Cardiac muscle cell (in vitro differentiated cells and primary cell): ENCODE measurements around the gene PCDH9. TPM values are rescaled to one million over a fixed set of nuclear protein-coding genes. Genes with fewer than 3 reads are reported as not detected.
"Not testable (repeated sequence)": the region's sequence is repeated elsewhere in the genome, so short reads cannot be mapped to it uniquely, and the experiment has no call there.

Experiments used
- DNase-seq, 2 donors: peaks; one replicate each; pipeline versions ENCODE4 v3.0.0 to v3.0.0-alpha.2; 2010 to 2017; ENCODE audit warnings: low read depth in 1 of 2, low spot score in 1 of 2
- H3K27ac ChIP-seq: fragments of 200-600 bp; sonication (generic); 2 replicates; pipeline ENCODE4 v1.5.1; 2016
- H3K27me3 ChIP-seq: fragments of 200-600 bp; sonication (generic); 2 replicates; pipeline ENCODE4 v1.6.0; 2016; ENCODE audit warnings: control low read depth
- H3K36me3 ChIP-seq: fragments of 200-600 bp; sonication (generic); 2 replicates; pipeline ENCODE4 v1.5.1; 2016; ENCODE audit warnings: control low read depth
- H3K4me1 ChIP-seq: fragments of 200-600 bp; sonication (generic); 2 replicates; pipeline ENCODE4 v1.8.1; 2017; ENCODE audit warnings: low read depth, mild to moderate bottlenecking, mixed run types
- H3K4me3 ChIP-seq: fragments of 200-600 bp; sonication (generic); 2 replicates; pipeline ENCODE4 v1.5.1; 2016; ENCODE audit warnings: mild to moderate bottlenecking
- H3K9me3 ChIP-seq: fragments of 200-600 bp; sonication (generic); 2 replicates; pipeline ENCODE4 v1.5.1; 2017; ENCODE audit warnings: low read depth, mild to moderate bottlenecking, control low read depth
- polyA plus RNA-seq: library from polyadenylated mRNA; unstranded; fragments of >200 nt; fragmentation: Nextera tagmentation; extraction: Ambion mirVana; gene quantifications from 2 replicates; pipeline ENCODE4 v1.2.1, GENCODE V29; 2016
- total RNA-seq: library from RNA; depleted of rRNA; stranded (reverse); fragments of >200 nt; gene quantifications from 2 replicates; pipeline ENCODE4 v1.2.3, GENCODE V29; 2016
- TF ChIP-seq, protein P1 (sequence below): IDR thresholded peaks from 2 replicates; pipeline ENCODE4 v1.5.1; 2012; ENCODE audit warnings: low read depth, mild to moderate bottlenecking, low read length

PCDH9 gene
- total and polyA plus RNA-seq, 2 experiments from 2014 or later = 1.6 to 2.3 TPM

DNA sequence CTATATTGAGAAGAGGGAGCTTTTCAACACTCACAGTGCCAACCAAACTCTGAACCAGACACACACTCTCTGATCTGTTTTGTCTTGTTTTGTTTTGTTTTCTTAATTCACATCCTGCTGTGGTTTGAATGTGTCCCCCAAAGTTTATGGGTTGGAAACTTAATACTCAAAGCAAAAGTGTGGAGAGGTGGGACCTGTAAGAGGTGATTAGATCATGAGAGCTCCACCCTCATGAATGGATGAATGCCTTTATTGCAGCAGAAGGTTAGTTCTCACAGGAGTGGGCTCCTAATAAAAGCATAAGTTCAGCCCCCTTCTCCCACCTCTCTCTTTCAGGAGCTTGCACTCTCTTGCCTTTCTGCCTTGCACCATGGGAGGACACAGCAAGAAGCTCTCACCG lies 957.1 kb downstream of the PCDH9 start:
- no peaks in the 10 kb centered on the region for H3K4me1 ChIP-seq
- TF ChIP-seq, protein P1, sequence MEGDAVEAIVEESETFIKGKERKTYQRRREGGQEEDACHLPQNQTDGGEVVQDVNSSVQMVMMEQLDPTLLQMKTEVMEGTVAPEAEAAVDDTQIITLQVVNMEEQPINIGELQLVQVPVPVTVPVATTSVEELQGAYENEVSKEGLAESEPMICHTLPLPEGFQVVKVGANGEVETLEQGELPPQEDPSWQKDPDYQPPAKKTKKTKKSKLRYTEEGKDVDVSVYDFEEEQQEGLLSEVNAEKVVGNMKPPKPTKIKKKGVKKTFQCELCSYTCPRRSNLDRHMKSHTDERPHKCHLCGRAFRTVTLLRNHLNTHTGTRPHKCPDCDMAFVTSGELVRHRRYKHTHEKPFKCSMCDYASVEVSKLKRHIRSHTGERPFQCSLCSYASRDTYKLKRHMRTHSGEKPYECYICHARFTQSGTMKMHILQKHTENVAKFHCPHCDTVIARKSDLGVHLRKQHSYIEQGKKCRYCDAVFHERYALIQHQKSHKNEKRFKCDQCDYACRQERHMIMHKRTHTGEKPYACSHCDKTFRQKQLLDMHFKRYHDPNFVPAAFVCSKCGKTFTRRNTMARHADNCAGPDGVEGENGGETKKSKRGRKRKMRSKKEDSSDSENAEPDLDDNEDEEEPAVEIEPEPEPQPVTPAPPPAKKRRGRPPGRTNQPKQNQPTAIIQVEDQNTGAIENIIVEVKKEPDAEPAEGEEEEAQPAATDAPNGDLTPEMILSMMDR = no peak
- H3K4me3 ChIP-seq = no peak overlapping the region
- H3K36me3 ChIP-seq = no peaks in the 10 kb centered on the region
- no peak for DNase-seq
- H3K27ac ChIP-seq = no peak overlapping the region
- no peaks in the 10 kb centered on the region for H3K27me3 ChIP-seq
- H3K9me3 ChIP-seq = no peaks in the 10 kb centered on the region

DNA sequence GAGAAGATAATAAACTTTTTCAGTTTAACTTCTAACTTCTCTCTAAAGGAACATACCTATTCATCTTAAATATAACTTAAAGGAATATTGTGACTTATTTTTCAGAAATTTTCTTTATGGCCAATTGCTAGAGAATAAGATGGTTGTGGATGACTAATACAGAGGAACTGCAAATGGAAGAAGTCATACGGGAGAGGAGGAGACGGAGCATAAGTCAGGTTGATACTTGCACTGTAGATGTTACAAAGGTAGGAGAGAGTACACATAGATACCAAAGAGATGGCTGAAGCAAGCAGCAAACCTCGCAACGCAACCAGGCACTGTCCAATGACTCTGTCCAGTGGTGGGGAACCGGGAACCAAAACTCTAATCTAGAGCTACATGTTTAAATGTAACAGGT lies 963.4 kb downstream of the PCDH9 start:
- no peaks in the 10 kb centered on the region for H3K27me3 ChIP-seq
- no peak overlapping the region for H3K27ac ChIP-seq
- TF ChIP-seq, protein P1 = no peak
- no peaks in the 10 kb centered on the region for H3K9me3 ChIP-seq
- H3K36me3 ChIP-seq = no peaks in the 10 kb centered on the region
- no peaks in the 10 kb centered on the region for H3K4me1 ChIP-seq
- no peak for DNase-seq
- H3K4me3 ChIP-seq = no peak overlapping the region

DNA sequence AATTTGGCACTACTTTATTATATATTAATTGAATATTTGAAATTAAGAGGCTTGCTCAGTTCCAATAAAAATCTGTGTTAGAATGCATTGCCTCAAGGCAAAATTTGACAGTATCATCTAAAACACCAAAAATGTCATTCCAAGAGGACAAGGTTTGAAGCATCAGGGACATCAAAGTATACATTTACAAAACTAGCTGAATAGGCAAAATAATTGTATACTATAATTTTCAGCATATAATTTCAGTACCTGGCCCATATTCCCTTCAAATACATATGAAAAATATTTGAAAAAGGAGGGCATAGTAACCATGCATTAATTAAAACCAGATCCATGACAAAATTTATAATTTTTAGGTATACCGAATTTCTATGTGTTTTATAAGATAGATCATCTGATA lies 963.8 kb downstream of the PCDH9 start:
- no peak overlapping the region for H3K27ac ChIP-seq
- H3K4me3 ChIP-seq = no peak overlapping the region
- H3K9me3 ChIP-seq = no peaks in the 10 kb centered on the region
- no peaks in the 10 kb centered on the region for H3K4me1 ChIP-seq
- TF ChIP-seq, protein P1 = no peak
- no peaks in the 10 kb centered on the region for H3K36me3 ChIP-seq
- no peak for DNase-seq
- no peaks in the 10 kb centered on the region for H3K27me3 ChIP-seq

DNA sequence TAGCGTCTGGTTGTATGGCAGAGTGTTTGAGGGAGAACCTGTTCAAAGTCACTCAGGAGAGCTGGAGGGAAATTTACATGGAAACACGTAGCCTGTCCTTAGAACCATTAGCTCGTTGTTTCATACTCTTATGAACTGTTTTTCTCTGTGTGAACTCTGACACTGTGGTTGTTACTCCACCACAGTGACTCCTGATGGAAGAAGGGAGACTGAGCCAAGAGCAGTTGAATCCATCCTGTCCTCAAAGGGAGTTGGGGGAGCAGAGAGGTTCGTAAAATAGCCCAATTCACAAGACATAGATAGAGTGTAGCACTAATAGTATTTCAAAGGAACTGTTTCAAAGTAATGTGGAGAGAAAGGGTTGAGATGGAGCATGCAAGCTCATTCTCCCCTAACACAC lies 964.8 kb downstream of the PCDH9 start:
- Histone ChIP-seq H3K9me3 (no peaks in the 10 kb centered on the region), H3K4me1 (no peaks in the 10 kb centered on the region), H3K4me3 (no peak overlapping the region), H3K27me3 (no peaks in the 10 kb centered on the region), H3K36me3 (no peaks in the 10 kb centered on the region), H3K27ac (no peak overlapping the region)
- no peak for DNase-seq
- TF ChIP-seq, protein P1 = no peak

DNA sequence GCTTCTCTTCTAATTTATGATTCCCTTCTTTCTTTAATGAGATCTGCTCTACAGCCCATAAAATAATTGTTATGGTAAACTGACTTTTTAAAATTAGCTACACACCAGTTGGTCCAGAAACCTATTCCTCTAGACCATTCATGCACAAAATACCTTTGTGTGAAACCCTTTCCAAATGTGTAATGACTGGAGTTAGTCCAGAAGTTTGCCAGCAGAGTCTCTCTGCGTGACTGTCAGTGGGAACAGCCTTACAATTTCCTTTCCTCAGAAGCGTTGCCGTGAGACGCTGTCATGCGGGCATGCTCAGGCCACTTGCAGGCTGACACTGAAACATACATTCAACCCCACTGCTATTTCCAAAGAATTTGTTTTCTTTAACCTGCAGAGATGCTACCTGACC lies 965.2 kb downstream of the PCDH9 start:
- H3K4me3 ChIP-seq = no peak overlapping the region
- TF ChIP-seq, protein P1 = no peak
- H3K4me1 ChIP-seq = no peaks in the 10 kb centered on the region
- no peak overlapping the region for H3K27ac ChIP-seq
- H3K36me3 ChIP-seq = no peaks in the 10 kb centered on the region
- H3K9me3 ChIP-seq = no peaks in the 10 kb centered on the region
- DNase-seq = no peak
- no peaks in the 10 kb centered on the region for H3K27me3 ChIP-seq

DNA sequence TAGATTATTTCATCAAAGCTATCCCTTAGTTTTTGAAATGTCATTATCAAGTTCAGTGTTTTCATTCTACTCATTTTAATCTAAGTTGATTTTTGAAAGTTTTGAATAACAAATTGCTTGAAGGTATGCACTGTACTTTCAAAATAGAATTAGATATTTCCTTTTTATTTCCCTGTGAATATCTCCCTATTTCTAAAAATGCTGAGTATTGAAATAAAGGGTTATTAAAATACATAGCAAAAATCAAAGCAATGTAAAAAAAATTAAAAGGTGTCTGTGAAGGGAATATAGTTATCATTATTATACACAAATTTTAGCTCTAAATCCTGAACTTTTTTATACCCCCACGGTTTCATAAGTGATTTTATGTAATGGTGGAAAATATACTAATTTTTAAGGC lies 967.8 kb downstream of the PCDH9 start:
- no peaks in the 10 kb centered on the region for H3K36me3 ChIP-seq
- no peak for DNase-seq
- no peaks in the 10 kb centered on the region for H3K4me1 ChIP-seq
- no peak overlapping the region for H3K27ac ChIP-seq
- TF ChIP-seq, protein P1 = no peak
- no peak overlapping the region for H3K4me3 ChIP-seq
- no peaks in the 10 kb centered on the region for H3K9me3 ChIP-seq
- H3K27me3 ChIP-seq = no peaks in the 10 kb centered on the region

DNA sequence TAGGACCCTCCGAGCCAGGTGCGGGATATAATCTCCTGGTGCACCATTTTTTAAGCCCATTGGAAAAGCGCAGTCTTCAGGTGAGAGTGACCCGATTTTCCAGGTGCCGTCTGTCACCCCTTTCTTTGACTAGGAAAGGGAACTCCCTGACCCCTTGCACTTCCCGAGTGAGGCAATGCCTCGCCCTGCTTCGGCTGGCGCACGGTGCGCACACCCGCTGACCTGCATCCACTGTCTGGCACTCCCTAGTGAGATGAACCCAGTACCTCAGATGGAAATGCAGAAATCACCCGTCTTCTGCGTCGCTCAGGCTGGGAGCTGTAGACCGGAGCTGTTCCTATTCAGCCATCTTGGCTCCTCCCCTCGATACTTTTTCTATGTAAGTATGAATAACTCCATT lies 970.7 kb downstream of the PCDH9 start:
- DNase-seq = not testable (repeated sequence)

More for the DNA sequence above, 970.7 kb downstream of the PCDH9 start:
- not testable (repeated sequence) for H3K36me3 ChIP-seq, H3K27me3 ChIP-seq, H3K4me3 ChIP-seq, H3K4me1 ChIP-seq, H3K9me3 ChIP-seq, H3K27ac ChIP-seq
